Endodermal cell (in vitro differentiated cells): ENCODE results near the gene ADARB1. TPM values are rescaled to one million over a fixed set of nuclear protein-coding genes. Genes with fewer than 3 reads are reported as not detected.

Experiments used
- DNase-seq: peaks from one replicate; pipeline ENCODE4 v3.0.0-alpha.2; 2017
- H3K27ac ChIP-seq: 2 replicates; pipeline ENCODE4 v1.5.1; 2013; ENCODE audit warnings: mild to moderate bottlenecking, low read depth, low read length, moderate library complexity
- H3K27me3 ChIP-seq: 2 replicates; pipeline ENCODE4 v1.6.1; 2013; ENCODE audit warnings: mild to moderate bottlenecking, low read length, moderate library complexity; ENCODE audit not compliant: insufficient read depth, control insufficient read depth, poor library complexity, severe bottlenecking
- H3K36me3 ChIP-seq: 2 replicates; pipeline ENCODE4 v1.7.0; 2013; ENCODE audit warnings: mild to moderate bottlenecking, low read length, moderate library complexity; ENCODE audit not compliant: control insufficient read depth, insufficient read depth
- H3K4me1 ChIP-seq: one replicate; pipeline ENCODE4 v1.7.0; 2013; ENCODE audit warnings: low read length; ENCODE audit not compliant: control insufficient read depth, insufficient read depth
- H3K4me3 ChIP-seq: 2 replicates; pipeline ENCODE4 v1.5.1; 2013; ENCODE audit warnings: mild to moderate bottlenecking, low read length, moderate library complexity
- H3K9ac ChIP-seq: 2 replicates; pipeline ENCODE4 v1.6.1; 2013; ENCODE audit warnings: mild to moderate bottlenecking, low read length, moderate library complexity; ENCODE audit not compliant: poor library complexity, severe bottlenecking; ENCODE audit errors: extremely low read depth
- H3K9me3 ChIP-seq: 2 replicates; pipeline ENCODE4 v1.6.1; 2013; ENCODE audit warnings: mild to moderate bottlenecking, low read length, moderate library complexity; ENCODE audit not compliant: control insufficient read depth
- H3K27ac Mint-ChIP-seq: 2 replicates; pipeline ENCODE4 v1.8.0; 2020; ENCODE audit warnings: mixed read lengths
- H3K27me3 Mint-ChIP-seq: 2 replicates; pipeline ENCODE4 v1.8.0; 2021; ENCODE audit warnings: mild to moderate bottlenecking, mixed read lengths; ENCODE audit not compliant: insufficient read depth
- H3K36me3 Mint-ChIP-seq: 2 replicates; pipeline ENCODE4 v1.8.0; 2020; ENCODE audit warnings: low read depth, mixed read lengths
- H3K4me1 Mint-ChIP-seq: 2 replicates; pipeline ENCODE4 v1.8.0; 2020; ENCODE audit warnings: mixed read lengths
- H3K4me3 Mint-ChIP-seq: 2 replicates; pipeline ENCODE4 v1.8.0; 2020; ENCODE audit warnings: mild to moderate bottlenecking, moderate library complexity, mixed read lengths
- H3K9me3 Mint-ChIP-seq: 2 replicates; pipeline ENCODE4 v1.8.0; 2020; ENCODE audit warnings: mild to moderate bottlenecking, mixed read lengths
- CTCF ChIP-seq: fragments of 200-600 bp; sonication (generic); conservative IDR thresholded peaks from 2 replicates; pipeline ENCODE4 v1.5.0; 2021; ENCODE audit warnings: antibody characterized with exemption, mild to moderate bottlenecking
- WGBS, 2 experiments: methylation state at CpG; one replicate each; pipeline versions ENCODE4 v1.1.5 to v1.1.7; 2013; ENCODE audit warnings: missing lambda C conversion rate in 2 of 2, mixed read lengths in 1 of 2; ENCODE audit not compliant: insufficient coverage in 1 of 2, insufficient read length in 1 of 2; 5-methylcytosine and 5-hydroxymethylcytosine counted together
- long read RNA-seq, 4 experiments: library from polyadenylated mRNA in 2 of 4; library from RNA in 1 of 4; library from capped mRNA in 1 of 4; stranded (forward) in 3 of 4; unstranded in 1 of 4; transcript quantifications; one replicate each; pipeline ENCODE4 v2.0.0, GENCODE V29; 2020 to 2021; ENCODE audit warnings: inconsistent platforms in 1 of 4
- polyA plus RNA-seq, 2 experiments: library from polyadenylated mRNA; stranded (reverse); fragments of 50-300 nt; gene quantifications; one replicate each; pipeline ENCODE4 v1.2.3, GENCODE V29; 2013
- total RNA-seq, 2 donors: library from RNA; stranded (reverse); fragmentation: NEBNext Ultra II Directional in 1 of 2; extraction: Animal tissue kit (Norgen Biotek cat#: 25700) in 1 of 2; gene quantifications; 2 replicates in 1 of 2; 3 replicates in 1 of 2; pipeline ENCODE4 v1.2.1, GENCODE V29; 2021

The ADARB1 gene, protein sequence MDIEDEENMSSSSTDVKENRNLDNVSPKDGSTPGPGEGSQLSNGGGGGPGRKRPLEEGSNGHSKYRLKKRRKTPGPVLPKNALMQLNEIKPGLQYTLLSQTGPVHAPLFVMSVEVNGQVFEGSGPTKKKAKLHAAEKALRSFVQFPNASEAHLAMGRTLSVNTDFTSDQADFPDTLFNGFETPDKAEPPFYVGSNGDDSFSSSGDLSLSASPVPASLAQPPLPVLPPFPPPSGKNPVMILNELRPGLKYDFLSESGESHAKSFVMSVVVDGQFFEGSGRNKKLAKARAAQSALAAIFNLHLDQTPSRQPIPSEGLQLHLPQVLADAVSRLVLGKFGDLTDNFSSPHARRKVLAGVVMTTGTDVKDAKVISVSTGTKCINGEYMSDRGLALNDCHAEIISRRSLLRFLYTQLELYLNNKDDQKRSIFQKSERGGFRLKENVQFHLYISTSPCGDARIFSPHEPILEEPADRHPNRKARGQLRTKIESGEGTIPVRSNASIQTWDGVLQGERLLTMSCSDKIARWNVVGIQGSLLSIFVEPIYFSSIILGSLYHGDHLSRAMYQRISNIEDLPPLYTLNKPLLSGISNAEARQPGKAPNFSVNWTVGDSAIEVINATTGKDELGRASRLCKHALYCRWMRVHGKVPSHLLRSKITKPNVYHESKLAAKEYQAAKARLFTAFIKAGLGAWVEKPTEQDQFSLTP
- 10 to 100 TPM; 11.5 to 20.1 TPM for total RNA-seq
- 8.1 TPM for polyA plus RNA-seq (2013, experiment 1 of 2)
- polyA plus RNA-seq (2013, experiment 2 of 2), result 9.4 TPM
- long read RNA-seq, experiment 1, partial matches to known transcripts, result 1 of 2 reads
- long read RNA-seq, experiment 1, other reads (novel, unspliced or antisense), result 1 of 2 reads
- long read RNA-seq, experiment 2, partial matches to known transcripts, result 1 of 18 reads
- long read RNA-seq, experiment 2, other reads (novel, unspliced or antisense), result 13 of 18 reads
- long read RNA-seq, experiment 3, partial matches to known transcripts, result 1 of 6 reads
- long read RNA-seq, experiment 3, other reads (novel, unspliced or antisense), result 5 of 6 reads
- long read RNA-seq, experiment 4, result 0 reads

GRCh38 chr21:45074048-45074817 lies at the start of gene ADARB1:
Gene ADARB1 (plus strand): TSS chr21:45074580. CDS start chr21:45171657, 97,077 bp downstream.
- peak within 1 kb of the TSS; percentile 34 for H3K9ac ChIP-seq
- H3K27me3 ChIP-seq, result peaks cover 15% of the 10 kb centered on the region
- H3K27ac Mint-ChIP-seq, result peak within 1 kb of the TSS; percentile 85
- H3K36me3 ChIP-seq, result no peaks in the 10 kb centered on the region
- peak within 1 kb of the TSS; percentile 68 for H3K4me3 Mint-ChIP-seq
- H3K9me3 Mint-ChIP-seq, result no peaks in the 10 kb centered on the region
- peak within 1 kb of the TSS; percentile 66 for H3K27ac ChIP-seq
- peaks cover 13% of the 10 kb centered on the region for H3K27me3 Mint-ChIP-seq
- TF ChIP-seq CTCF, result no peak
- no peaks in the 10 kb centered on the region for H3K9me3 ChIP-seq
- WGBS, 2 experiments, result 0 to 3% methylated on average over 6 to 108 of the region's 132 CpGs
- H3K4me1 ChIP-seq, result peaks cover 4% of the 10 kb centered on the region
- DNase-seq, result peak; percentile 91
- peak within 1 kb of the TSS; percentile 78 for H3K4me3 ChIP-seq
- peaks cover 14% of the 10 kb centered on the region for H3K4me1 Mint-ChIP-seq
- no peaks in the 10 kb centered on the region for H3K36me3 Mint-ChIP-seq

- WGBS, 2 experiments, result 93% methylated on average over 20 to 22 of the region's 22 CpGs
These were observed 48.2 kb upstream of the ADARB1 start for GRCh38 chr21:45026066-45026745.

More at GRCh38 chr21:45026066-45026745, 48.2 kb upstream of the ADARB1 start:
- Mint-ChIP-seq H3K36me3 (peaks cover 2% of the 10 kb centered on the region), H3K4me3 (no peak overlapping the region), H3K27me3 (peaks cover 15% of the 10 kb centered on the region), H3K4me1 (peaks cover 10% of the 10 kb centered on the region), H3K27ac (no peak overlapping the region), H3K9me3 (peaks cover 25% of the 10 kb centered on the region)
- peak; percentile 36 for DNase-seq
- no peak overlapping the region for H3K9ac ChIP-seq
- no peak overlapping the region for H3K4me3 ChIP-seq
- no peaks in the 10 kb centered on the region for H3K36me3 ChIP-seq
- TF ChIP-seq CTCF, result no peak
- peaks cover 6% of the 10 kb centered on the region for H3K4me1 ChIP-seq
- H3K9me3 ChIP-seq, result peaks cover 10% of the 10 kb centered on the region
- H3K27ac ChIP-seq, result no peak overlapping the region
- peaks cover 23% of the 10 kb centered on the region for H3K27me3 ChIP-seq
